NCI-H2081 treated with DMSO at 0.1 percent for 48 hours (cell line): Measurements from ENCODE around the gene KRTAP4-11.
"Not testable (repeated sequence)": the region's sequence is repeated elsewhere in the genome, so short reads cannot be mapped to it uniquely, and the experiment has no call there.

Source experiments
- DNase-seq: peaks from one replicate; lab custom pipeline; 2025; lab: John Stamatoyannopoulos, UW

Gene KRTAP4-11

GRCh38 chr17:41084100-41084856 is 33.9 kb downstream of the KRTAP4-11 start, which contains the start of gene KRTAP4-7:
Gene KRTAP4-7, plus strand, starts transcription at chr17:41084150. Its CDS starts 57 bp downstream, at chr17:41084207.
- DNase-seq: not testable (repeated sequence)

DNA sequence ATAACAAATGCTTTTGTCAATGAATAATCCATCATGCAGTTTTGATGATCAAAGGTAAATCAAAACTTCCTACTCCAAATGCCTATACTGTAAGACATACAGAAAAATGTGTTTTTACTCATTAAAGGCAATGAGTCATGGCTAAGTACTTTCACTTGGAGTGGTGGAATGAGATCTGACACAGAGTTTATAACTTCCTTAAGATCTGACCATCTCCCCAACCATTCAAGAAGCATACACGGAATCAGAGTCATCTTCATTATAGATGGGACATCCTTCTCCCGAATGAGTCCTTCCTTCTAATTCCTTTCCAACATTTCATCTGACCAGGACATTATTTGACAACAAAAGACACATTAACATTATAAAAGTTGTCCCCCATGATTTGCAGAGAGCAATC is 34.7 kb downstream of the KRTAP4-11 start:
- not testable (repeated sequence) for DNase-seq

- no peak for DNase-seq
Measured at GRCh38 chr17:41082626-41083025, 35.5 kb downstream of the KRTAP4-11 start.

DNA sequence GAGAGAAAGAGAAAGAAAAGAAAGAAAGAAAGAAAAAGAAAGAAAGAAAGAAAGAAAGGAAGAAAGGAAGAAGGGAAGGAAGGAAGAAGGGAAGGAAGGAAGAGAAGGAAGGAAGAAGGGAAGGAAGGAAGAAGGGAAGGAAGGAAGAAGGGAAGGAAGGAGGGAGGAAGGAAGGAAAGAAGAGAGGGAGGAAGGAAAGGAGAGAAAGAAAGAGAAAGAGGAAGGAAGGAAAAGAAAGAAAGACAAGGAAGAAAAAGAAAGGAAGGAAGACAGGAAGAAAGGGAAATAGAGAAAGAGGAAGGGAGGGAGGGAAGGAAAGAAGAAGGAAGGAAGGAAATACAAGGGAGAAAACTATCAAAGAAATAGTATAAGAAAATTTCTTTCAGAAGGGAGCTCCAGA is 41.4 kb downstream of the KRTAP4-11 start:
- DNase-seq: no peak

- no peak for DNase-seq
Measured at GRCh38 chr17:41073676-41074075, 44.5 kb downstream of the KRTAP4-11 start.

- no peak for DNase-seq
Measured at GRCh38 chr17:41071606-41072360, 46.4 kb downstream of the KRTAP4-11 start.

GRCh38 chr17:41069031-41069430 is 49.1 kb downstream of the KRTAP4-11 start:
- no peak for DNase-seq

DNA sequence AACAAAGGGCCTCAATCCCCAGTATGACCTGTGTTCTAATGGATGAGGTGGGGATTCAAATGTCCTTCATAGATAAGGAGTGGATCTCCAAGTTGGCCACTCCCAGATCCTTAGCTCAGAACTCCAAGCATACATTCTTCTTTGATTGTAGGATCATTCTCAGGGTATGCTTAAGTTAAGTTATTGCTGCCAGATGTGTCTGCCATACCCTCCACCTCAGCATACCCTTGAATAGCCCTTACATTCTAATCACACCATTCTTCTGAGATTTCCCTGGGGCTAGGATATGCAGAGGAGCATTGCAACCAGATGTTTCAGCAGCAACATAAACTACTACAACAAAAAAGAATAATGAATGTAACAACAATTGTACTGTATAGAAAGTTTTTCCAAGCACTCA is 50.9 kb downstream of the KRTAP4-11 start:
- DNase-seq: no peak
